Keratinocyte (primary cell): ENCODE data around the gene CAPN5.

Experiments used
- CTCF ChIP-seq, 3 experiments: IDR thresholded peaks in 1 of 3; conservative IDR thresholded peaks in 1 of 3; optimal IDR thresholded peaks in 1 of 3; 2 replicates in 2 of 3; 3 replicates in 1 of 3; pipeline versions ENCODE3 to v1.5.1; 2011; ENCODE audit warnings: low read length in 3 of 3, mild to moderate bottlenecking in 3 of 3, moderate library complexity in 2 of 3, control low read depth in 1 of 3, inconsistent platforms in 1 of 3; ENCODE audit not compliant: insufficient read depth in 2 of 3; ENCODE audit errors: extremely low read depth in 1 of 3
- EZH2 ChIP-seq: IDR thresholded peaks from one replicate; pipeline ENCODE4 v1.6.1; 2012; ENCODE audit warnings: inconsistent platforms, mild to moderate bottlenecking, low read length, moderate library complexity

- no peak for TF ChIP-seq CTCF (optimal IDR thresholded peaks at IDR 0.05 in 1 of 3, IDR thresholded peaks at IDR 0.05 in 1 of 3, conservative IDR thresholded peaks at IDR 0.05 in 1 of 3; ENCODE audit: extremely low read depth in 1 of 3, insufficient read depth in 2 of 3, low read length in 3 of 3)
- TF ChIP-seq EZH2: no peak
Measured at GRCh38 chr11:77054084-77054483, 12.7 kb upstream of the CAPN5 start.
